HG03575 (cell line): ENCODE measurements around the gene DSCAML1.

Experiments used
- ATAC-seq: cut with Tn5 transposase; IDR thresholded peaks from one replicate; pipeline ENCODE4 v1.9.1; 2021; ENCODE audit not compliant: unreplicated experiment, insufficient number of reproducible peaks, low FRiP score; ENCODE audit errors: extremely low read depth

DSCAML1 gene

GRCh38 chr11:117535201-117535849, 261.7 kb downstream of the DSCAML1 start:
- ATAC-seq, result no peak

- ATAC-seq, result no peak
These were observed 264.4 kb downstream of the DSCAML1 start for GRCh38 chr11:117532568-117532967.

- ATAC-seq, result no peak
These were observed 267.2 kb downstream of the DSCAML1 start for GRCh38 chr11:117529816-117530215.

GRCh38 chr11:117528097-117528721, 268.8 kb downstream of the DSCAML1 start:
- no peak for ATAC-seq

- ATAC-seq, result no peak
These were observed 269.7 kb downstream of the DSCAML1 start for GRCh38 chr11:117527271-117527670.

- ATAC-seq, result no peak
These were observed 271.0 kb downstream of the DSCAML1 start for GRCh38 chr11:117525866-117526542.

GRCh38 chr11:117524468-117525183, 272.4 kb downstream of the DSCAML1 start:
- ATAC-seq, result no peak

GRCh38 chr11:117523680-117524079, 273.3 kb downstream of the DSCAML1 start:
- no peak for ATAC-seq

GRCh38 chr11:117521974-117522373, 275.0 kb downstream of the DSCAML1 start:
- ATAC-seq, result no peak

- ATAC-seq, result no peak
These were observed 276.1 kb downstream of the DSCAML1 start for GRCh38 chr11:117520966-117521365.

- no peak for ATAC-seq
These were observed 276.8 kb downstream of the DSCAML1 start for GRCh38 chr11:117520201-117520600.

GRCh38 chr11:117519590-117519989, 277.4 kb downstream of the DSCAML1 start:
- no peak for ATAC-seq

- no peak for ATAC-seq
These were observed 277.8 kb downstream of the DSCAML1 start for GRCh38 chr11:117519170-117519569.

GRCh38 chr11:117518455-117518854, 278.6 kb downstream of the DSCAML1 start:
- ATAC-seq, result no peak

GRCh38 chr11:117517097-117517496, 279.9 kb downstream of the DSCAML1 start:
- ATAC-seq, result no peak

- no peak for ATAC-seq
These were observed 280.9 kb downstream of the DSCAML1 start for GRCh38 chr11:117515892-117516787.

- no peak for ATAC-seq
These were observed 282.8 kb downstream of the DSCAML1 start for GRCh38 chr11:117514256-117514655.

- no peak for ATAC-seq
These were observed 283.4 kb downstream of the DSCAML1 start for GRCh38 chr11:117513666-117514065.
